Stomach (tissue), 9 donors: ENCODE data around the gene PSD2. TPM values are rescaled to one million over a fixed set of nuclear protein-coding genes. Genes with fewer than 3 reads are reported as not detected.

ENCODE experiments used
- DNase-seq, 2 donors: peaks; one replicate each; pipeline versions ENCODE4 v3.0.0 to v3.0.0-alpha.2; 2013 to 2019
- H3K27ac ChIP-seq, 5 donors: fragments of 200-600 bp in 4 of 5; sonication (generic) in 4 of 5; one replicate each; pipeline ENCODE4 v1.5.1; 2013 to 2019; ENCODE audit warnings: mild to moderate bottlenecking in 1 of 5, moderate library complexity in 1 of 5
- H3K27me3 ChIP-seq, 3 donors: fragments of 200-600 bp; sonication (generic); one replicate each; pipeline ENCODE4 v1.5.1; 2017 to 2019; ENCODE audit warnings: mixed run types in 1 of 3
- H3K36me3 ChIP-seq, 4 donors: fragments of 200-600 bp; sonication (generic); 1 replicate in 3 of 4; 2 replicates in 1 of 4; pipeline ENCODE4 v1.5.1; 2016 to 2019
- H3K4me1 ChIP-seq, 4 donors: fragments of 200-600 bp; sonication (generic); one replicate each; pipeline ENCODE4 v1.5.1; 2016 to 2019
- H3K4me3 ChIP-seq, 4 donors: fragments of 200-600 bp; sonication (generic) in 3 of 4; one replicate each; pipeline ENCODE4 v1.5.1; 2016 to 2019; ENCODE audit warnings: mild to moderate bottlenecking in 1 of 4
- H3K9me3 ChIP-seq, 4 donors: fragments of 200-600 bp; sonication (generic); one replicate each; pipeline ENCODE4 v1.5.1; 2016 to 2019
- EP300 ChIP-seq: sonication (generic); formaldehyde crosslinking; IDR thresholded peaks from one replicate; pipeline ENCODE4 v1.6.1; 2017; ENCODE audit warnings: antibody characterized with exemption
- POLR2A ChIP-seq, 4 donors: fragments of 450-650 bp; IDR thresholded peaks; one replicate each; pipeline ENCODE4 v1.6.1; 2016; ENCODE audit warnings: antibody characterized with exemption in 4 of 4, control low read depth in 2 of 4, mild to moderate bottlenecking in 1 of 4, moderate library complexity in 1 of 4
- POLR2AphosphoS5 ChIP-seq, 3 donors: sonication (generic); formaldehyde crosslinking; IDR thresholded peaks; one replicate each; pipeline ENCODE4 v1.6.1; 2016; ENCODE audit warnings: antibody characterized with exemption in 3 of 3
- WGBS, 5 donors: extraction: QIAGEN DNeasy Blood & Tissue Kit in 3 of 5; methylation state at CpG; one replicate each; pipeline versions ENCODE4 v1.1.5 to v1.1.7; 2013 to 2018; 5-methylcytosine and 5-hydroxymethylcytosine counted together
- intact Hi-C: fragments of 100-400 bp; cut with DNase I; formaldehyde crosslinking; loops from one replicate; pipeline ENCODE4 v1.15.1; 2023; ENCODE audit warnings: low total_unique reads
- polyA plus RNA-seq, 3 donors: library from polyadenylated mRNA; stranded (reverse); fragments of 200-250 nt; gene quantifications; one replicate each; pipeline ENCODE4 v1.2.3, GENCODE V29; 2013
- total RNA-seq, 5 donors: library from RNA; depleted of rRNA; stranded (reverse); fragments of >200 nt; gene quantifications; one replicate each; pipeline versions ENCODE4 v1.1.0 to v1.2.3, GENCODE V29; 2014 to 2016
- TF ChIP-seq, protein P1 (sequence below), 7 experiments: fragments of 450-650 bp in 4 of 7; fragments of 200-600 bp in 3 of 7; sonication (generic) in 3 of 7; IDR thresholded peaks; one replicate each; pipeline ENCODE4 v1.5.1; 2016 to 2019; ENCODE audit warnings: antibody characterized with exemption in 7 of 7, control low read depth in 2 of 7, mild to moderate bottlenecking in 1 of 7
- donor health status: healthy with polysubstance abuse.
- donor health status: Bipolar disorder and iron deficiency.
- donor health status: healthy.

Gene PSD2
- total and polyA plus RNA-seq, 8 donors = 0.05 to 0.73 TPM; not detected in 6

DNA sequence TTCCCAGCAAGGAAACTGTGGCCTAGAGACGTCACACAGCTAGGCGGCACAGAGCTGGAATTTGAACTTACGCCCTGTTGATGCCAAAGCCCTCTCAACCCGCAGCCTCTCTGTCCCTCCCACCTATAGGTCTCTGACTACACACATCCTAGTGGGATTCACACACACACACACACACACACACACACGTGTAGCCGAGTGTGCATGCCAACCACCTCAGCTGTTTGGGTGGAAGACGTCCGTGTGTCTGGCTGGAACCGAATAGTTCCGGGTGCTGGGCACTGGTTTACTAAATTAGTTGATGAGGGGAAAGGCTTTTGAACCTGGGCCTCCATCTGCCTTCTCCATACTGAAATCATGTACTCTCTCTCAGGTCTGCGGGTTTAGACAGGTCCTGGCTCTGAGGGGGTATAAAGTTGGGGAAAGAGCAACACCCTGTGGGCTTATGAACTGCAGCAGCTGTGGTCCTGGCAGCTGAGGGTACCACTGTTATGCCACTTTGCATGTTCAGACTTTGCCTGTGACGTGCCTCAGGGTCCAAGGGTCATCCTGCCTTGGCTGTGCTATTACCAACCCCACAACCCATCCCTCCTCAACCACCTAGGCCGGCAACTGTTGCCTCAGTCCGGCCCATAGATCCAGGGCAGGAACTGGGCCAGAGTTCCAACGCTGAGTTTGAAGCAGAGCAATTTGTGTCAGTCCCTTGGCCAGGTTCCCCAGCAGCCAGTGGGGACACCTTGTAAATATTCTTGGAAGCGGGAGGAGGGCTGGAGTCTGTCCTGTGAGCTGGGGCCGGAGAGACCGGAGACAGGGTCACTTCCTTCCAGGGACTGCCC lies 50.5 kb downstream of the PSD2 start:
- no peak for DNase-seq

GRCh38 chr5:139847091-139847490 lies 51.5 kb downstream of the PSD2 start:
- Histone ChIP-seq H3K4me3 (peak overlapping the region in 1 of 4 donors; percentile 69), H3K4me1 (peaks cover 9 to 25% (median 15%) of the 10 kb centered on the region in 4 donors), H3K36me3 (peaks cover 0 to 11% (median 0%) of the 10 kb centered on the region in 4 donors), H3K9me3 (no peaks in the 10 kb centered on the region), H3K27me3 (peaks cover 0 to 48% (median 4%) of the 10 kb centered on the region in 3 donors), H3K27ac (no peak overlapping the region)
- TF ChIP-seq POLR2A (IDR thresholded peaks at IDR 0.05) (no peak), EP300 (no peak), POLR2AphosphoS5 (IDR thresholded peaks at IDR 0.05) (no peak)
- TF ChIP-seq, protein P1, sequence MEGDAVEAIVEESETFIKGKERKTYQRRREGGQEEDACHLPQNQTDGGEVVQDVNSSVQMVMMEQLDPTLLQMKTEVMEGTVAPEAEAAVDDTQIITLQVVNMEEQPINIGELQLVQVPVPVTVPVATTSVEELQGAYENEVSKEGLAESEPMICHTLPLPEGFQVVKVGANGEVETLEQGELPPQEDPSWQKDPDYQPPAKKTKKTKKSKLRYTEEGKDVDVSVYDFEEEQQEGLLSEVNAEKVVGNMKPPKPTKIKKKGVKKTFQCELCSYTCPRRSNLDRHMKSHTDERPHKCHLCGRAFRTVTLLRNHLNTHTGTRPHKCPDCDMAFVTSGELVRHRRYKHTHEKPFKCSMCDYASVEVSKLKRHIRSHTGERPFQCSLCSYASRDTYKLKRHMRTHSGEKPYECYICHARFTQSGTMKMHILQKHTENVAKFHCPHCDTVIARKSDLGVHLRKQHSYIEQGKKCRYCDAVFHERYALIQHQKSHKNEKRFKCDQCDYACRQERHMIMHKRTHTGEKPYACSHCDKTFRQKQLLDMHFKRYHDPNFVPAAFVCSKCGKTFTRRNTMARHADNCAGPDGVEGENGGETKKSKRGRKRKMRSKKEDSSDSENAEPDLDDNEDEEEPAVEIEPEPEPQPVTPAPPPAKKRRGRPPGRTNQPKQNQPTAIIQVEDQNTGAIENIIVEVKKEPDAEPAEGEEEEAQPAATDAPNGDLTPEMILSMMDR (IDR thresholded peaks at IDR 0.05) = no peak
- intact Hi-C loops = no loop called here
- 46 to 60% (median 54%) methylated on average over 10 of the region's 10 CpGs for WGBS, 5 donors
- no peak for DNase-seq

More for the DNA sequence above, 50.5 kb downstream of the PSD2 start:
- no peak overlapping the region for H3K27ac ChIP-seq
- no peak for TF ChIP-seq POLR2AphosphoS5 (IDR thresholded peaks at IDR 0.05)
- TF ChIP-seq EP300 = no peak
- TF ChIP-seq, protein P1 (IDR thresholded peaks at IDR 0.05) = no peak
- TF ChIP-seq POLR2A (IDR thresholded peaks at IDR 0.05) = no peak
- intact Hi-C loops = no loop called here
- 71 to 79% (median 76%) methylated on average over 13 to 18 of the region's 18 CpGs for WGBS, 5 donors
- no peak overlapping the region for H3K4me3 ChIP-seq
- peaks cover 0 to 48% (median 4%) of the 10 kb centered on the region in 3 donors for H3K27me3 ChIP-seq
- H3K36me3 ChIP-seq = peaks cover 0 to under 1% (median 0%) of the 10 kb centered on the region in 4 donors
- peaks cover 9 to 25% (median 15%) of the 10 kb centered on the region in 4 donors for H3K4me1 ChIP-seq
- H3K9me3 ChIP-seq = no peaks in the 10 kb centered on the region

DNA sequence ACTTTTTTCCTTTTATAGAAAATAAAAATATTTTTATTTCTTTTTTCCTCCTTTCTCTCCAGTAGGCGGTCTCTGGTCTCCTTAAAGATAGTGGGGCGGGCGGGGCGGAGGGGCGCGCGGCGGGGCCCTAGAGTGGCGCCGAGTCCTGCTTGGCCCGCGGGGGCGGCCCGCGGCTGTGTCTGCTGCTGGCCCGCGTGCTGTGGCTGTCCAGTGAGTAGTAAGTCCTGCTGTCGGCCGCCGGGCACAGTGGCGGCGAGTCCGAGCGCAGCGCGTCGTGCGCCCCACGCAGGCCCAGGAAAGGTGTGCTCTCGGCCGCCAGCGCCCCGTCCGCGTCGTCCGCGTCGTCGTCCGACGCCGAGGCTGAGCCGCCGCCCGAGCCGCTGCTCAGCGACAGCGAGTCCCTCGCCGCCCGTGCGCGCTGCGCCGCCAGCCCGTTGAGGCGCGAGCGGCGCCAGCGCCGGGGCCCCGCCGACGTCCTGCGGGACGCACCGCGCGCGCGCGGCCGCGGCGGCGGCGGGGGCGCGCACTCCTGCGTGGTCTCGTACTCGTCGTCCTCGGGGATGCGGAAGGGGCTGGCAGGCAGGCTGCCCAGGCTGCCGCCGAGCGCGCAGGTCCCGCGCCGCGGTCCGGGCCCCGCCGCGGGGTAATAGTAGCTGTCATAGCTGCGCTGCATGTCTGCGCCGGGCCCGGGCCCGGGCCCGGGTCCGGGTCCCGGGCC lies 52.3 kb downstream of the PSD2 start:
- TF ChIP-seq EP300 = no peak
- TF ChIP-seq POLR2AphosphoS5 (IDR thresholded peaks at IDR 0.05) = no peak
- TF ChIP-seq, protein P1 (IDR thresholded peaks at IDR 0.05) = no peak
- TF ChIP-seq POLR2A (IDR thresholded peaks at IDR 0.05) = no peak
- Histone ChIP-seq H3K36me3 (peaks cover 0 to 19% (median 0%) of the 10 kb centered on the region in 4 donors), H3K4me1 (peaks cover 9 to 25% (median 15%) of the 10 kb centered on the region in 4 donors), H3K27ac (peak overlapping the region; percentile 55 to 88 (median 65)), H3K9me3 (no peaks in the 10 kb centered on the region), H3K27me3 (peaks cover 0 to 40% (median 4%) of the 10 kb centered on the region in 3 donors), H3K4me3 (peak overlapping the region; percentile 63 to 76 (median 70))
- intact Hi-C loops = no loop called here
- peak; percentile 67 to 83 for DNase-seq
- WGBS, 5 donors = 1 to 3% (median 1%) methylated on average over 27 to 107 of the region's 107 CpGs

DNA sequence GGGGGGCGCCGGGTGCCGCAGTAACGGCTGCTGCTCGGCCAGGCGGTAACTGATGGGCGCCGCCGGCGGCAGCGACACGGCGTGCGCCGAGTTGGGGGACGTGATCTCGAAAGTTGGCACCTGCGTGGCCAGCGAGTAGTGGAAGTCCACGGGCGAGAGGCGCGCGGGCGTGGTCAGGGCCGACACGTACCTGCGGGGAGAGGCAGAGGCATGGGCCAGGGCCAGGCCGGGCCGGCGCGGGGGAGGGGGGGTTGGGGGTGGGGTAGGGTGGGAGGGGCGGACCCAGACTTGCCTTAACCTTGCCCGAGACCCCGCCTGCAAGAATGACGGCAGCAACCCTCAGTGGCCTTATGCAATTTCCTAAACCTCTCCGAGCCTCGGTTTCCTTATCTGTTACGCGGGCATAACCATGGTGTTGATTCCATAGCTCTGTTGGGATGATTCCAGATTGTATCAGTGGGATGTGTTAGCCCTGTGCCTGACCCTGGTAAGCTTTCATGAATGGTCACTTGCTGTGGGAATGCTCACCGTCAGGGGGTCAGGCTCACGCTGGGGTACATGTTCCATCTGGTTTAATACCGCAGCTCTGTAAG lies 53.0 kb downstream of the PSD2 start:
- Histone ChIP-seq H3K4me1 (peaks cover 9 to 25% (median 15%) of the 10 kb centered on the region in 4 donors), H3K27ac (peak overlapping the region; percentile 52 to 88 (median 64)), H3K4me3 (peak overlapping the region; percentile 63 to 76 (median 70)), H3K27me3 (peaks cover 0 to 37% (median 4%) of the 10 kb centered on the region in 3 donors), H3K36me3 (peaks cover 0 to 19% (median 0%) of the 10 kb centered on the region in 4 donors), H3K9me3 (no peaks in the 10 kb centered on the region)
- intact Hi-C loops = no loop called here
- 12 to 77% (median 23%) methylated on average over 9 to 43 of the region's 43 CpGs for WGBS, 5 donors
- DNase-seq = peak in 1 of 2 donors; percentile 50
- no peak for TF ChIP-seq POLR2A (IDR thresholded peaks at IDR 0.05)
- TF ChIP-seq EP300 = no peak
- no peak for TF ChIP-seq POLR2AphosphoS5 (IDR thresholded peaks at IDR 0.05)
